Activated CD4-positive, alpha-beta T cell treated with anti-CD3 and anti-CD28 coated beads, Interleukin-2, amount 50 U/mL, for 48 hours (primary cell): ENCODE measurements around the gene MOCS2.
"Not testable (repeated sequence)": the region's sequence is repeated elsewhere in the genome, so short reads cannot be mapped to it uniquely, and the experiment has no call there.

Source experiments
- DNase-seq, 2 experiments: peaks; one replicate each; pipeline ENCODE4 v3.0.0-alpha.2; 2020

MOCS2 gene

GRCh38 chr5:53109443-53110127 is at the start of gene MOCS2:
Gene MOCS2, minus strand, starts transcription at chr5:53109757. Its CDS starts 2,583 bp downstream, at chr5:53107174.
- peak; percentile 88 to 90 for DNase-seq

- no peak for DNase-seq
Observed at GRCh38 chr5:53151713-53152458, 42.3 kb upstream of the MOCS2 start.

GRCh38 chr5:53133020-53133419 is 23.5 kb upstream of the MOCS2 start:
- no peak for DNase-seq

- no peak for DNase-seq
Observed at GRCh38 chr5:53130266-53130665, 20.7 kb upstream of the MOCS2 start.

- no peak for DNase-seq
Observed at GRCh38 chr5:53128481-53128880, 18.9 kb upstream of the MOCS2 start.

GRCh38 chr5:53127107-53127506 is 17.6 kb upstream of the MOCS2 start:
- no peak for DNase-seq

GRCh38 chr5:53126521-53126920 is 17.0 kb upstream of the MOCS2 start:
- DNase-seq = no peak

- DNase-seq = no peak
Observed at GRCh38 chr5:53123702-53124101, 14.1 kb upstream of the MOCS2 start.

- DNase-seq = no peak
Observed at GRCh38 chr5:53120165-53120564, 10.6 kb upstream of the MOCS2 start.

GRCh38 chr5:53118879-53119278 is 9.3 kb upstream of the MOCS2 start:
- no peak for DNase-seq

- no peak for DNase-seq
Observed at GRCh38 chr5:53116597-53116996, 7.0 kb upstream of the MOCS2 start.

- DNase-seq = no peak
Observed at GRCh38 chr5:53114988-53115387, 5.4 kb upstream of the MOCS2 start.

- DNase-seq = no peak
Observed at GRCh38 chr5:53113947-53114346, 4.4 kb upstream of the MOCS2 start.

GRCh38 chr5:53112909-53113308 is 3.4 kb upstream of the MOCS2 start:
- DNase-seq = no peak

- DNase-seq = not testable (repeated sequence)
Observed at GRCh38 chr5:53112307-53112706, 2.8 kb upstream of the MOCS2 start.

- DNase-seq = no peak
Observed at GRCh38 chr5:53111139-53111538, 1.6 kb upstream of the MOCS2 start.

- peak; percentile 4 to 21 for DNase-seq
Observed at GRCh38 chr5:53110156-53110555, 599 bp upstream of the MOCS2 start.

GRCh38 chr5:53109056-53109442 is 508 bp downstream of the MOCS2 start:
- no peak for DNase-seq

- DNase-seq = no peak
Observed at GRCh38 chr5:53105611-53106300, 3.8 kb downstream of the MOCS2 start.

- no peak for DNase-seq
Observed at GRCh38 chr5:53100606-53101005, 9.0 kb downstream of the MOCS2 start.

GRCh38 chr5:53099546-53099945 is 10.0 kb downstream of the MOCS2 start:
- DNase-seq = no peak

- DNase-seq = peak; percentile 75 to 79
Observed at GRCh38 chr5:53095931-53096525, 13.5 kb downstream of the MOCS2 start.

- DNase-seq = no peak
Observed at GRCh38 chr5:53095217-53095616, 14.3 kb downstream of the MOCS2 start.

GRCh38 chr5:53092242-53092641 is 17.3 kb downstream of the MOCS2 start:
- DNase-seq = no peak
